Measurements from ENCODE around the gene GSDME. TPM values are rescaled to one million over a fixed set of nuclear protein-coding genes. Genes with fewer than 3 reads are reported as not detected.

GSDME gene
- total RNA-seq, 1 experiment from 2014 or later = 5.5 TPM

DNA sequence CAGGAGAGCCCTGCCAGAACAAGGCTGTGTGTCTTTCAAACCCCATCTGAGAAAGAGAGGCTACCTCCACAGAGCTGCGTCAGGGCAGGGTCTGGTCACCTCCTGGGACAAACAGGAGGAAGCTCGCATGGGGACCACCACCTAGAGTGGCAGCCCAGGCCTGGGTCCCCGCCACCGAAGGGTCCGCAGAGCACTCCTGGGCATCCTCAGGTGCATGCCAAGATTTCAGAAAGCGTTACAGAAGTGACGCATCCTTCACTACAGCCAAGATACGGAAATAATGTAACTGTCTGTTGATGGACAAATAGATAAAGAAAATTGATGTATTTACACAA lies 42.6 kb downstream of the GSDME start:
- DNase-seq = no peak
- peaks cover 5 to 39% (median 8%) of the 10 kb centered on the region in 3 experiments for H3K36me3 Mint-ChIP-seq (ENCODE audit: insufficient read depth in 1 of 3, low read depth in 3 of 3)
- Histone ChIP-seq H2BK120ac (ENCODE audit: low read depth, low read length, poor library complexity, severe bottlenecking) (no peak overlapping the region), H3K23ac (ENCODE audit: insufficient read length, low read depth, low read length) (no peak overlapping the region), H4K91ac (ENCODE audit: insufficient read length, low read depth, low read length) (no peak overlapping the region), H3K9me3 (ENCODE audit: control insufficient read depth, low read depth, low read length) (no peaks in the 10 kb centered on the region), H3K4me2 (ENCODE audit: insufficient read depth, insufficient read length, low read length) (no peak overlapping the region), H3K9ac (ENCODE audit: extremely low read depth, insufficient read length, low read length) (no peak overlapping the region), H2BK15ac (ENCODE audit: low read depth, low read length) (no peak overlapping the region), H2BK12ac (ENCODE audit: insufficient read length, low read depth, low read length) (no peak overlapping the region), H3K4ac (ENCODE audit: low read depth, low read length) (no peak overlapping the region), H3K79me2 (ENCODE audit: insufficient read depth, low read length) (no peaks in the 10 kb centered on the region), H3K23me2 (ENCODE audit: insufficient read length, low read depth, low read length, poor library complexity, severe bottlenecking) (no peaks in the 10 kb centered on the region), H3K27ac (ENCODE audit: insufficient read length, low read depth, low read length) (no peak overlapping the region), H3K27me3 (ENCODE audit: insufficient read depth, low read length) (no peaks in the 10 kb centered on the region), H2BK5ac (ENCODE audit: insufficient read length, low read length) (no peak overlapping the region), H3K18ac (ENCODE audit: insufficient read length, low read depth, low read length) (no peak overlapping the region), H2BK20ac (ENCODE audit: low read depth, low read length, poor library complexity, severe bottlenecking) (no peak overlapping the region), H4K5ac (ENCODE audit: insufficient read length, low read depth, low read length) (no peak overlapping the region), H2AFZ (ENCODE audit: low read length) (no peak overlapping the region), H3K4me1 (ENCODE audit: insufficient read depth, low read length) (no peaks in the 10 kb centered on the region), H3K56ac (ENCODE audit: insufficient read length, low read depth, low read length) (no peak overlapping the region), H3K14ac (ENCODE audit: insufficient read depth, low read length) (no peak overlapping the region), H3K79me1 (ENCODE audit: insufficient read depth, low read depth, low read length, poor library complexity, severe bottlenecking) (no peaks in the 10 kb centered on the region), H4K20me1 (ENCODE audit: control insufficient read depth, insufficient read depth, insufficient read length) (no peaks in the 10 kb centered on the region), H3T11ph (ENCODE audit: low read length) (no peak overlapping the region), H4K8ac (replicated peaks; ENCODE audit: insufficient read length, low read depth, low read length) (no peak overlapping the region), H2AK5ac (ENCODE audit: insufficient read length, low read length) (no peak overlapping the region)
- H3K27ac Mint-ChIP-seq = no peak overlapping the region
- H3K4me1 Mint-ChIP-seq = peaks cover 11 to 15% of the 10 kb centered on the region in 2 experiments
- peaks cover 3 to 9% of the 10 kb centered on the region in 2 experiments; a peak in 2 of 5 replicates for H3K9me3 Mint-ChIP-seq
- TF ChIP-seq, protein P1, sequence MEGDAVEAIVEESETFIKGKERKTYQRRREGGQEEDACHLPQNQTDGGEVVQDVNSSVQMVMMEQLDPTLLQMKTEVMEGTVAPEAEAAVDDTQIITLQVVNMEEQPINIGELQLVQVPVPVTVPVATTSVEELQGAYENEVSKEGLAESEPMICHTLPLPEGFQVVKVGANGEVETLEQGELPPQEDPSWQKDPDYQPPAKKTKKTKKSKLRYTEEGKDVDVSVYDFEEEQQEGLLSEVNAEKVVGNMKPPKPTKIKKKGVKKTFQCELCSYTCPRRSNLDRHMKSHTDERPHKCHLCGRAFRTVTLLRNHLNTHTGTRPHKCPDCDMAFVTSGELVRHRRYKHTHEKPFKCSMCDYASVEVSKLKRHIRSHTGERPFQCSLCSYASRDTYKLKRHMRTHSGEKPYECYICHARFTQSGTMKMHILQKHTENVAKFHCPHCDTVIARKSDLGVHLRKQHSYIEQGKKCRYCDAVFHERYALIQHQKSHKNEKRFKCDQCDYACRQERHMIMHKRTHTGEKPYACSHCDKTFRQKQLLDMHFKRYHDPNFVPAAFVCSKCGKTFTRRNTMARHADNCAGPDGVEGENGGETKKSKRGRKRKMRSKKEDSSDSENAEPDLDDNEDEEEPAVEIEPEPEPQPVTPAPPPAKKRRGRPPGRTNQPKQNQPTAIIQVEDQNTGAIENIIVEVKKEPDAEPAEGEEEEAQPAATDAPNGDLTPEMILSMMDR (conservative IDR thresholded peaks at IDR 0.05) = no peak
- H3K4me3 Mint-ChIP-seq = no peak overlapping the region
- no CpG with 5 or more reads among the region's 8 CpGs for WGBS (ENCODE audit: extremely low coverage, insufficient read length, low lambda C conversion rate)
- peaks cover 1% of the 10 kb centered on the region; the same call in 1 of the 2 replicates for H3K27me3 Mint-ChIP-seq (ENCODE audit: low read depth)

Data from H9 (cell line).